K562 (cell line): ENCODE data around the gene CDSN. TPM values are rescaled to one million over a fixed set of nuclear protein-coding genes. Genes with fewer than 3 reads are reported as not detected.

Experiments
- DACH1 ChIP-seq: fragments of 450-650 bp; IDR thresholded peaks from 2 replicates; pipeline ENCODE4 v1.6.1; 2018; ENCODE audit not compliant: partially characterized antibody
- EHMT2 ChIP-seq: fragments of 450-650 bp; IDR thresholded peaks from 2 replicates; pipeline ENCODE4 v1.6.1; 2018; ENCODE audit warnings: antibody characterized with exemption
- GATA2 ChIP-seq: sonication (generic); formaldehyde crosslinking; IDR thresholded peaks from 2 replicates; pipeline ENCODE4 v1.4.0; 2020; ENCODE audit warnings: mild to moderate bottlenecking, missing genetic modification reagents
- HDGF ChIP-seq: fragments of 450-650 bp; IDR thresholded peaks from 2 replicates; pipeline ENCODE4 v1.6.1; 2016
- LCOR ChIP-seq: sonication (generic); formaldehyde crosslinking; IDR thresholded peaks from 2 replicates; pipeline ENCODE4 v1.8.0; 2022; ENCODE audit warnings: mild to moderate bottlenecking, missing genetic modification reagents
- POLR3G ChIP-seq: IDR thresholded peaks from 2 replicates; pipeline ENCODE4 v1.6.1; 2011; ENCODE audit not compliant: insufficient read length, insufficient replicate concordance; ENCODE audit errors: extremely low read depth
- SRF ChIP-seq, 2 experiments: fragments of 250-450, 450-650 bp in 1 of 2; sonication (Bioruptor Pico) in 1 of 2; sonication (generic) in 1 of 2; formaldehyde crosslinking; IDR thresholded peaks; 2 replicates each; pipeline versions ENCODE4 v1.5.0 to v1.5.1; 2020 to 2022; ENCODE audit warnings: mild to moderate bottlenecking in 1 of 2, missing genetic modification reagents in 1 of 2
- TEAD4 ChIP-seq, 2 experiments: sonication (generic) in 1 of 2; formaldehyde crosslinking in 1 of 2; IDR thresholded peaks; 2 replicates each; pipeline versions ENCODE4 v1.6.1 to v1.8.0; 2012 to 2022; ENCODE audit warnings: borderline replicate concordance in 1 of 2, inconsistent platforms in 1 of 2, low read length in 1 of 2, mild to moderate bottlenecking in 1 of 2, missing genetic modification reagents in 1 of 2
- ZFP1 ChIP-seq: fragments of 450-650 bp; formaldehyde crosslinking; IDR thresholded peaks from 2 replicates; pipeline ENCODE4 v1.4.0; 2020; ENCODE audit warnings: mild to moderate bottlenecking, mixed read lengths
- ZFP30 ChIP-seq: fragments of 250-450 bp; sonication (Bioruptor Pico); IDR thresholded peaks from 2 replicates; pipeline ENCODE4 v1.8.0; 2022; ENCODE audit warnings: moderate library complexity, mild to moderate bottlenecking, inconsistent platforms, borderline replicate concordance
- ZNF140 ChIP-seq: fragments of 250-450 bp; sonication (Bioruptor Pico); IDR thresholded peaks from 2 replicates; pipeline ENCODE4 v1.8.0; 2021; ENCODE audit warnings: moderate library complexity, mild to moderate bottlenecking, inconsistent platforms
- ZNF316 ChIP-seq: fragments of 450-650 bp; IDR thresholded peaks from 2 replicates; pipeline ENCODE4 v1.6.1; 2016
- polyA plus RNA-seq, 8 experiments: library from polyadenylated mRNA; depleted of rRNA in 4 of 8; stranded (reverse) in 5 of 8; unstranded in 3 of 8; fragments of >200 nt; fragmentation: Nextera tagmentation in 2 of 8; fragmentation: Illumina TruSeq in 1 of 8; extraction: Ambion mirVana in 2 of 8; extraction: Trizol in 1 of 8; gene quantifications; 2 replicates each; pipeline versions ENCODE4 v1.2.1 to v1.2.3, GENCODE V29; 2011 to 2014; ENCODE audit warnings: inconsistent platforms in 1 of 8, missing spikeins in 1 of 8
- total RNA-seq, 7 experiments: library from RNA; depleted of rRNA in 6 of 7; stranded (reverse); fragments of >200 nt in 6 of 7; fragmentation: Illumina TruSeq in 2 of 7; extraction: Trizol in 2 of 7; gene quantifications; 2 replicates each; pipeline versions ENCODE4 v1.2.1 to v1.2.3, GENCODE V29; 2011 to 2021; ENCODE audit warnings: low replicate concordance in 1 of 7
- TF ChIP-seq, protein P1 (sequence below), 2 experiments: fragments of 450-650 bp; formaldehyde crosslinking in 1 of 2; IDR thresholded peaks; 2 replicates each; pipeline versions ENCODE4 v1.4.0 to v1.6.1; 2014 to 2020; ENCODE audit warnings: mild to moderate bottlenecking in 2 of 2, borderline replicate concordance in 1 of 2, low read depth in 1 of 2
- TF ChIP-seq, protein P2 (sequence below): fragments of 450-650 bp; conservative IDR thresholded peaks from 2 replicates; pipeline ENCODE4 v1.6.1; 2016; ENCODE audit warnings: missing genetic modification characterization, low read depth, mild to moderate bottlenecking, control low read depth, missing compliant biosample characterization
- TF ChIP-seq, protein P3 (sequence below): sonication (generic); formaldehyde crosslinking; IDR thresholded peaks from 2 replicates; pipeline ENCODE4 v1.8.0; 2022; ENCODE audit warnings: mild to moderate bottlenecking, low read depth, missing genetic modification reagents

The CDSN gene
- total and polyA plus RNA-seq, 9 of the 15 experiments (the other 6 are each of a cell fraction or from before 2014, with no cell fraction given): not detected

DNA sequence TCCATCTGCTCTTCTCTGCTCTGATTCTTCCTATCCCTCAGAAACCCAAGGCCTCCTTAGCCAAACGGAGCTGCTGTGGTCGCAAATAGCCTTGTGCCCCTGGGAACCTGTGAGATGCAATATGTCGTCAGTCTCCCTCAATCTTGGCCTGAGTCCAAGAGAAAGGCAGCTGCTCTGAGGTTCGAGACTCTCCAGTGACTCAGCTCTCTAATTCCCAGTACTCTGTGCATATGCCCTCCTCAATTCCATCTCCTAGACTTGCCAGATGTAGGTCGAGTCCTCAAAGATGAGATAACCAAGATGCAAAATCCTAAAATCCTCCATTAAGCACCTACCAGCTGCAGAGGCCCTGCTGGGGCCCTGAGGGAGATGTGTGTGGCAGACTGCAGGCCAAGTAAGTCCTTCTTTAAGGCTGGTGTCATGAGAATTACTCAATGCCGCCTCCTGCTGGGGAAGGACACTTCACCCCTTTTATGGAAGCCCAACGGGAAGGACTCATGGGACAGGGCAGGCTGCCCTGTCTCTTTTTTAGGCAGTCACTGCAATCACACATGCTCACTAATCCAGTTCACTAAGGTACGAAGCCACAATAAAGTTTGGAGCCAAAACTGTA, 36.4 kb downstream of the CDSN start (continued):
- TF ChIP-seq, protein P1, sequence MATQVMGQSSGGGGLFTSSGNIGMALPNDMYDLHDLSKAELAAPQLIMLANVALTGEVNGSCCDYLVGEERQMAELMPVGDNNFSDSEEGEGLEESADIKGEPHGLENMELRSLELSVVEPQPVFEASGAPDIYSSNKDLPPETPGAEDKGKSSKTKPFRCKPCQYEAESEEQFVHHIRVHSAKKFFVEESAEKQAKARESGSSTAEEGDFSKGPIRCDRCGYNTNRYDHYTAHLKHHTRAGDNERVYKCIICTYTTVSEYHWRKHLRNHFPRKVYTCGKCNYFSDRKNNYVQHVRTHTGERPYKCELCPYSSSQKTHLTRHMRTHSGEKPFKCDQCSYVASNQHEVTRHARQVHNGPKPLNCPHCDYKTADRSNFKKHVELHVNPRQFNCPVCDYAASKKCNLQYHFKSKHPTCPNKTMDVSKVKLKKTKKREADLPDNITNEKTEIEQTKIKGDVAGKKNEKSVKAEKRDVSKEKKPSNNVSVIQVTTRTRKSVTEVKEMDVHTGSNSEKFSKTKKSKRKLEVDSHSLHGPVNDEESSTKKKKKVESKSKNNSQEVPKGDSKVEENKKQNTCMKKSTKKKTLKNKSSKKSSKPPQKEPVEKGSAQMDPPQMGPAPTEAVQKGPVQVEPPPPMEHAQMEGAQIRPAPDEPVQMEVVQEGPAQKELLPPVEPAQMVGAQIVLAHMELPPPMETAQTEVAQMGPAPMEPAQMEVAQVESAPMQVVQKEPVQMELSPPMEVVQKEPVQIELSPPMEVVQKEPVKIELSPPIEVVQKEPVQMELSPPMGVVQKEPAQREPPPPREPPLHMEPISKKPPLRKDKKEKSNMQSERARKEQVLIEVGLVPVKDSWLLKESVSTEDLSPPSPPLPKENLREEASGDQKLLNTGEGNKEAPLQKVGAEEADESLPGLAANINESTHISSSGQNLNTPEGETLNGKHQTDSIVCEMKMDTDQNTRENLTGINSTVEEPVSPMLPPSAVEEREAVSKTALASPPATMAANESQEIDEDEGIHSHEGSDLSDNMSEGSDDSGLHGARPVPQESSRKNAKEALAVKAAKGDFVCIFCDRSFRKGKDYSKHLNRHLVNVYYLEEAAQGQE (IDR thresholded peaks at IDR 0.05; ENCODE audit: borderline replicate concordance): peak; percentile 51; the same call in 1 of the 2 replicates
- TF ChIP-seq, protein P1 (CRISPR knock-in tag; IDR thresholded peaks at IDR 0.05; ENCODE audit: low read depth): no peak
- TF ChIP-seq POLR3G (no peak), ZNF140 (CRISPR knock-in tag) (no peak), DACH1 (no peak), ZFP1 (no peak), HDGF (no peak), EHMT2 (peak; percentile 73; the same call in 1 of the 2 replicates), ZFP30 (no peak), GATA2 (CRISPR knock-in tag) (no peak), LCOR (CRISPR knock-in tag) (no peak), TEAD4 (IDR thresholded peaks at IDR 0.05; ENCODE audit: low read length) (peak; percentile 39; the same call in 1 of the 2 replicates), TEAD4 (CRISPR knock-in tag; IDR thresholded peaks at IDR 0.05; ENCODE audit: borderline replicate concordance) (no peak), ZNF316 (peak; percentile 63; the same call in 1 of the 2 replicates), SRF (CRISPR knock-in tag; IDR thresholded peaks at IDR 0.05) (peak in 1 of 2 experiments; percentile 94; a peak in 2 of 4 replicates)
- TF ChIP-seq, protein P2, sequence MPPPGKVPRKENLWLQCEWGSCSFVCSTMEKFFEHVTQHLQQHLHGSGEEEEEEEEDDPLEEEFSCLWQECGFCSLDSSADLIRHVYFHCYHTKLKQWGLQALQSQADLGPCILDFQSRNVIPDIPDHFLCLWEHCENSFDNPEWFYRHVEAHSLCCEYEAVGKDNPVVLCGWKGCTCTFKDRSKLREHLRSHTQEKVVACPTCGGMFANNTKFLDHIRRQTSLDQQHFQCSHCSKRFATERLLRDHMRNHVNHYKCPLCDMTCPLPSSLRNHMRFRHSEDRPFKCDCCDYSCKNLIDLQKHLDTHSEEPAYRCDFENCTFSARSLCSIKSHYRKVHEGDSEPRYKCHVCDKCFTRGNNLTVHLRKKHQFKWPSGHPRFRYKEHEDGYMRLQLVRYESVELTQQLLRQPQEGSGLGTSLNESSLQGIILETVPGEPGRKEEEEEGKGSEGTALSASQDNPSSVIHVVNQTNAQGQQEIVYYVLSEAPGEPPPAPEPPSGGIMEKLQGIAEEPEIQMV: no peak
- TF ChIP-seq, protein P3, sequence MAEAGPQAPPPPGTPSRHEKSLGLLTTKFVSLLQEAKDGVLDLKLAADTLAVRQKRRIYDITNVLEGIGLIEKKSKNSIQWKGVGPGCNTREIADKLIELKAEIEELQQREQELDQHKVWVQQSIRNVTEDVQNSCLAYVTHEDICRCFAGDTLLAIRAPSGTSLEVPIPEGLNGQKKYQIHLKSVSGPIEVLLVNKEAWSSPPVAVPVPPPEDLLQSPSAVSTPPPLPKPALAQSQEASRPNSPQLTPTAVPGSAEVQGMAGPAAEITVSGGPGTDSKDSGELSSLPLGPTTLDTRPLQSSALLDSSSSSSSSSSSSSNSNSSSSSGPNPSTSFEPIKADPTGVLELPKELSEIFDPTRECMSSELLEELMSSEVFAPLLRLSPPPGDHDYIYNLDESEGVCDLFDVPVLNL: no peak
